Thymus (tissue), 11 donors: ENCODE results near the gene HECTD4. TPM values are rescaled to one million over a fixed set of nuclear protein-coding genes. Genes with fewer than 3 reads are reported as not detected.
A peak's percentile ranks its signal among the peaks of the same experiment; 100 is the strongest.

ENCODE experiments used
- DNase-seq, 9 donors: peaks; one replicate each; pipeline ENCODE4 v3.0.0-alpha.2; 2013; ENCODE audit warnings: low spot score in 9 of 9, low read depth in 6 of 9, missing footprints in 1 of 9
- H3K27ac ChIP-seq, 2 donors: one replicate each; pipeline ENCODE4 v1.5.1; 2013; ENCODE audit warnings: control low read depth in 1 of 2, low read depth in 1 of 2, low read length in 1 of 2, mild to moderate bottlenecking in 1 of 2, moderate library complexity in 1 of 2
- H3K27me3 ChIP-seq, 2 donors: one replicate each; pipeline ENCODE4 v1.5.1; 2013; ENCODE audit warnings: low read length in 1 of 2; ENCODE audit not compliant: control insufficient read depth in 2 of 2, insufficient read depth in 1 of 2
- H3K36me3 ChIP-seq, 2 donors: one replicate each; pipeline ENCODE4 v1.5.1; 2013; ENCODE audit warnings: low read length in 1 of 2, mild to moderate bottlenecking in 1 of 2, moderate library complexity in 1 of 2; ENCODE audit not compliant: control insufficient read depth in 2 of 2, insufficient read depth in 2 of 2
- H3K4me1 ChIP-seq, 2 donors: one replicate each; pipeline ENCODE4 v1.5.1; 2013; ENCODE audit warnings: low read length in 2 of 2; ENCODE audit not compliant: control insufficient read depth in 2 of 2, insufficient read depth in 2 of 2
- H3K4me3 ChIP-seq, 2 donors: one replicate each; pipeline ENCODE4 v1.5.1; 2013; ENCODE audit warnings: low read length in 2 of 2, control low read depth in 1 of 2, mild to moderate bottlenecking in 1 of 2
- H3K9me3 ChIP-seq, 2 donors: one replicate each; pipeline ENCODE4 v1.5.1; 2013; ENCODE audit warnings: low read length in 1 of 2, mild to moderate bottlenecking in 1 of 2; ENCODE audit not compliant: control insufficient read depth in 2 of 2, insufficient read depth in 1 of 2
- WGBS: extraction: QIAGEN DNeasy Blood & Tissue Kit; methylation state at CpG from one replicate; pipeline ENCODE4 v1.1.7; 2013; 5-methylcytosine and 5-hydroxymethylcytosine counted together
- polyA plus RNA-seq: library from polyadenylated mRNA; stranded (reverse); fragments of 200-250 nt; gene quantifications from one replicate; pipeline ENCODE4 v1.2.3, GENCODE V29; 2013
- total RNA-seq: library from RNA; stranded (reverse); fragments of 120-200 nt; gene quantifications from one replicate; pipeline ENCODE4 v1.2.4, GENCODE V29; 2013
- donor health status: healthy.

Gene HECTD4
- total and polyA plus RNA-seq, 2 donors, result 9.6 to 19.3 TPM

GRCh38 chr12:112208301-112208910, 173.8 kb downstream of the HECTD4 start:
- Histone ChIP-seq H3K4me3 (no peak overlapping the region), H3K4me1 (no peaks in the 10 kb centered on the region), H3K36me3 (peaks cover 28 to 67% of the 10 kb centered on the region in 2 donors), H3K27ac (no peak overlapping the region), H3K9me3 (no peaks in the 10 kb centered on the region), H3K27me3 (no peaks in the 10 kb centered on the region)
- WGBS, result 96% methylated on average over 7 of the region's 7 CpGs
- no peak for DNase-seq

- Histone ChIP-seq H3K27ac (no peak overlapping the region), H3K27me3 (no peaks in the 10 kb centered on the region), H3K36me3 (peaks cover 32 to 67% of the 10 kb centered on the region in 2 donors), H3K4me3 (no peak overlapping the region), H3K9me3 (no peaks in the 10 kb centered on the region), H3K4me1 (no peaks in the 10 kb centered on the region)
- 95% methylated on average over 4 of the region's 4 CpGs for WGBS
- DNase-seq, result no peak
Measured at GRCh38 chr12:112207397-112207924, 174.8 kb downstream of the HECTD4 start.

GRCh38 chr12:112206944-112207343, 175.3 kb downstream of the HECTD4 start:
- peaks cover 28 to 62% of the 10 kb centered on the region in 2 donors for H3K36me3 ChIP-seq
- 98% methylated on average over 7 of the region's 7 CpGs for WGBS
- H3K4me1 ChIP-seq, result no peaks in the 10 kb centered on the region
- no peak overlapping the region for H3K27ac ChIP-seq
- no peak for DNase-seq
- no peak overlapping the region for H3K4me3 ChIP-seq
- no peaks in the 10 kb centered on the region for H3K9me3 ChIP-seq
- H3K27me3 ChIP-seq, result no peaks in the 10 kb centered on the region

GRCh38 chr12:112199136-112199535, 183.1 kb downstream of the HECTD4 start:
- H3K27me3 ChIP-seq, result no peaks in the 10 kb centered on the region
- no peaks in the 10 kb centered on the region for H3K9me3 ChIP-seq
- no peak overlapping the region for H3K27ac ChIP-seq
- peaks cover 24 to 58% of the 10 kb centered on the region in 2 donors for H3K36me3 ChIP-seq
- DNase-seq, result no peak
- H3K4me1 ChIP-seq, result no peaks in the 10 kb centered on the region
- WGBS, result 89% methylated on average over 4 of the region's 4 CpGs
- no peak overlapping the region for H3K4me3 ChIP-seq

- DNase-seq, result peak; percentile 15 to 69 (median 34)
- Histone ChIP-seq H3K27me3 (no peaks in the 10 kb centered on the region), H3K36me3 (peaks cover 26 to 56% of the 10 kb centered on the region in 2 donors), H3K4me3 (no peak overlapping the region), H3K9me3 (no peaks in the 10 kb centered on the region), H3K4me1 (no peaks in the 10 kb centered on the region), H3K27ac (no peak overlapping the region)
- WGBS, result 87% methylated on average over 9 of the region's 9 CpGs
Measured at GRCh38 chr12:112198120-112198733, 184.0 kb downstream of the HECTD4 start.

GRCh38 chr12:112196196-112196875, 185.9 kb downstream of the HECTD4 start:
- no peak overlapping the region for H3K27ac ChIP-seq
- H3K4me1 ChIP-seq, result peaks cover 0 to 1% of the 10 kb centered on the region in 2 donors
- no peaks in the 10 kb centered on the region for H3K9me3 ChIP-seq
- no peaks in the 10 kb centered on the region for H3K27me3 ChIP-seq
- 95% methylated on average over 9 of the region's 9 CpGs for WGBS
- H3K4me3 ChIP-seq, result no peak overlapping the region
- no peak for DNase-seq
- H3K36me3 ChIP-seq, result peaks cover 38 to 72% of the 10 kb centered on the region in 2 donors

GRCh38 chr12:112194601-112195247, 187.5 kb downstream of the HECTD4 start:
- peaks cover 32 to 70% of the 10 kb centered on the region in 2 donors for H3K36me3 ChIP-seq
- no peak overlapping the region for H3K4me3 ChIP-seq
- H3K27ac ChIP-seq, result no peak overlapping the region
- WGBS, result 99% methylated on average over 20 of the region's 20 CpGs
- H3K4me1 ChIP-seq, result peaks cover 0 to 9% of the 10 kb centered on the region in 2 donors
- no peak for DNase-seq
- H3K9me3 ChIP-seq, result no peaks in the 10 kb centered on the region
- H3K27me3 ChIP-seq, result no peaks in the 10 kb centered on the region

- Histone ChIP-seq H3K4me1 (peaks cover 0 to 9% of the 10 kb centered on the region in 2 donors), H3K27me3 (no peaks in the 10 kb centered on the region), H3K9me3 (no peaks in the 10 kb centered on the region), H3K4me3 (no peak overlapping the region), H3K27ac (peak overlapping the region in 1 of 2 donors; percentile 15), H3K36me3 (peaks cover 29 to 60% of the 10 kb centered on the region in 2 donors)
- WGBS, result 98% methylated on average over 13 of the region's 13 CpGs
- no peak for DNase-seq
Measured at GRCh38 chr12:112192475-112192874, 189.8 kb downstream of the HECTD4 start.
